Stimulated activated CD8-positive, alpha-beta memory T cell treated with anti-CD3 and anti-CD28 coated beads, Interleukin-7, amount 100 ng/mL, for 4 hours (primary cell): Measurements from ENCODE around the gene RFX3.

Experiments used
- DNase-seq, 2 donors: peaks; one replicate each; pipeline ENCODE4 v3.0.0-alpha.2; 2020; ENCODE audit warnings: low read depth in 2 of 2

The RFX3 gene

GRCh38 chr9:3477236-3477834 is 48.5 kb downstream of the RFX3 start:
- DNase-seq: no peak

- DNase-seq: no peak
Measured at GRCh38 chr9:3475300-3476020, 50.3 kb downstream of the RFX3 start.

GRCh38 chr9:3474821-3475220 is 51.0 kb downstream of the RFX3 start:
- DNase-seq: no peak

- no peak for DNase-seq
Measured at GRCh38 chr9:3473405-3473804, 52.4 kb downstream of the RFX3 start.

GRCh38 chr9:3471883-3472282 is 53.9 kb downstream of the RFX3 start:
- no peak for DNase-seq

GRCh38 chr9:3468421-3469205 is 57.2 kb downstream of the RFX3 start:
- DNase-seq: no peak

GRCh38 chr9:3467593-3468219 is 58.1 kb downstream of the RFX3 start:
- peak; percentile 35 to 49 for DNase-seq

GRCh38 chr9:3464033-3464638 is 61.7 kb downstream of the RFX3 start:
- DNase-seq: no peak

- DNase-seq: no peak
Measured at GRCh38 chr9:3458806-3459475, 66.9 kb downstream of the RFX3 start.

GRCh38 chr9:3457175-3457574 is 68.6 kb downstream of the RFX3 start:
- no peak for DNase-seq

GRCh38 chr9:3455717-3456116 is 70.1 kb downstream of the RFX3 start:
- no peak for DNase-seq

GRCh38 chr9:3455094-3455493 is 70.7 kb downstream of the RFX3 start:
- no peak for DNase-seq

- no peak for DNase-seq
Measured at GRCh38 chr9:3451956-3452355, 73.8 kb downstream of the RFX3 start.

GRCh38 chr9:3447788-3448187 is 78.0 kb downstream of the RFX3 start:
- no peak for DNase-seq

- DNase-seq: no peak
Measured at GRCh38 chr9:3447143-3447542, 78.7 kb downstream of the RFX3 start.

- no peak for DNase-seq
Measured at GRCh38 chr9:3446313-3446712, 79.5 kb downstream of the RFX3 start.

- no peak for DNase-seq
Measured at GRCh38 chr9:3444016-3444415, 81.8 kb downstream of the RFX3 start.

- peak in 1 of 2 donors; percentile 8 for DNase-seq
Measured at GRCh38 chr9:3441197-3441816, 84.5 kb downstream of the RFX3 start.

- DNase-seq: no peak
Measured at GRCh38 chr9:3436629-3437420, 89.0 kb downstream of the RFX3 start.

- DNase-seq: no peak
Measured at GRCh38 chr9:3435732-3436131, 90.1 kb downstream of the RFX3 start.
